ENCODE data around the gene TMEM247.

DNA sequence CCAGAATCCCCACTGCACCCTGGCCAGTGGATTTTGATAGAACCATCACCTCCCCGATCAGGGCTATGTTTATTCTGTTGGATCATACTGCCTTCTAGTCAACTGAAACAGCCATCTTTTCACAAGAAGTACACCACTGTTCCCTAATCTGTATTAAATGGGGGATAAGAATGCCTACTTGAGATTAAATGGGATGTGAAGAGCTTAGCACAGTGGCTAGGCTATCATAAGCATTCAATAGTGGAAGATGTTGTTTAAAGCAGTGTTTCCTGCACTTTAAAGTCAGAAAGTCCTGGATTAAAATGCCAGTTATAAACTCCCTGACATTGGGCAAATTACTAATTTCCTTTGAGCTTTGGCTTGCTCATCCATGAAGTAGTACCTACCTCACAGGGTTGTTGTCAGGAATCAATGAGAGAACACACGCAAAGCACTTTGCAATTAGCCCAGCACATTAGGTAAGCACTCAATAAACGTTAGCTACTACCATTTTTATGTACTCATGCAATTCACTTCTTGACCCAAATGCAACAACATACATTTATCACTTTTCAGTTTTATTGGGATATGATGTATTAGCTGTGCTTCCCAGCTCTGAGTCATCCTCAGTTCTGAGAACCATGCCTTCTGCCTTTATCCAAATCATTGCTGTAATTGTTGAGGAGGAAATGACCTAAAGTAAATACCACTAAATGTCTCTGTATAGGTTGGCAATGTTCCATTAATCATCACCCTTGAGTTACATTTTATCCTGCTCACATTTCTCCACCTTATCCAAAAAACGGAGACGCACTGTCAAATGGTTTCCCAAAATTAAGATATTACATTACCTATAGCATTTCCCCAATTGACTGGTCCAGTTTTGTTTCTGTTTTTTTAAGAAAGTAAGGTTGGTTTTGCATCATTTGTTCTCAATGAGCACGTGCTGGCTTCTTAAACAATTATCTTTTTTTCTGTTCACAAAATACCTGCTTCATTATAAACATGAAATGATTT is 2.1 kb downstream of the TMEM247 start:
- TF ChIP-seq, protein P1, sequence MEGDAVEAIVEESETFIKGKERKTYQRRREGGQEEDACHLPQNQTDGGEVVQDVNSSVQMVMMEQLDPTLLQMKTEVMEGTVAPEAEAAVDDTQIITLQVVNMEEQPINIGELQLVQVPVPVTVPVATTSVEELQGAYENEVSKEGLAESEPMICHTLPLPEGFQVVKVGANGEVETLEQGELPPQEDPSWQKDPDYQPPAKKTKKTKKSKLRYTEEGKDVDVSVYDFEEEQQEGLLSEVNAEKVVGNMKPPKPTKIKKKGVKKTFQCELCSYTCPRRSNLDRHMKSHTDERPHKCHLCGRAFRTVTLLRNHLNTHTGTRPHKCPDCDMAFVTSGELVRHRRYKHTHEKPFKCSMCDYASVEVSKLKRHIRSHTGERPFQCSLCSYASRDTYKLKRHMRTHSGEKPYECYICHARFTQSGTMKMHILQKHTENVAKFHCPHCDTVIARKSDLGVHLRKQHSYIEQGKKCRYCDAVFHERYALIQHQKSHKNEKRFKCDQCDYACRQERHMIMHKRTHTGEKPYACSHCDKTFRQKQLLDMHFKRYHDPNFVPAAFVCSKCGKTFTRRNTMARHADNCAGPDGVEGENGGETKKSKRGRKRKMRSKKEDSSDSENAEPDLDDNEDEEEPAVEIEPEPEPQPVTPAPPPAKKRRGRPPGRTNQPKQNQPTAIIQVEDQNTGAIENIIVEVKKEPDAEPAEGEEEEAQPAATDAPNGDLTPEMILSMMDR (IDR thresholded peaks at IDR 0.05; ENCODE audit: control extremely low read depth in 1 of 3, insufficient read depth in 1 of 3, low read depth in 1 of 3, low read length in 3 of 3), result no peak
- TF ChIP-seq, protein P2, sequence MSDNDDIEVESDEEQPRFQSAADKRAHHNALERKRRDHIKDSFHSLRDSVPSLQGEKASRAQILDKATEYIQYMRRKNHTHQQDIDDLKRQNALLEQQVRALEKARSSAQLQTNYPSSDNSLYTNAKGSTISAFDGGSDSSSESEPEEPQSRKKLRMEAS (IDR thresholded peaks at IDR 0.05), result no peak
- no peak for TF ChIP-seq GABPA (IDR thresholded peaks at IDR 0.05; ENCODE audit: borderline replicate concordance, insufficient read depth, low read length)

Measured in H1 (cell line).